SJCRH30 (cell line): ENCODE results near the gene CPPED1. TPM values are rescaled to one million over a fixed set of nuclear protein-coding genes. Genes with fewer than 3 reads are reported as not detected.
A peak's percentile ranks its signal among the peaks of the same experiment; 100 is the strongest.

Experiments used
- DNase-seq, 2 experiments: peaks; one replicate each; pipeline ENCODE4 v3.0.0-alpha.2; 2015 to 2020
- H3K27ac ChIP-seq: fragments of 250-450 bp; sonication (Bioruptor Pico); 2 replicates; pipeline ENCODE4 v1.5.1; 2020; ENCODE audit warnings: mild to moderate bottlenecking, moderate library complexity
- H3K27me3 ChIP-seq: fragments of 250-450 bp; sonication (Bioruptor Pico); 2 replicates; pipeline ENCODE4 v1.5.1; 2020; ENCODE audit warnings: mild to moderate bottlenecking, moderate library complexity
- H3K36me3 ChIP-seq: fragments of 250-450 bp; sonication (Bioruptor Pico); 2 replicates; pipeline ENCODE4 v1.5.1; 2020; ENCODE audit warnings: mild to moderate bottlenecking, moderate library complexity
- H3K4me1 ChIP-seq: fragments of 250-450 bp; sonication (Bioruptor Pico); 2 replicates; pipeline ENCODE4 v1.5.1; 2020; ENCODE audit warnings: mild to moderate bottlenecking, moderate library complexity
- H3K4me3 ChIP-seq: fragments of 250-450 bp; sonication (Bioruptor Pico); 2 replicates; pipeline ENCODE4 v1.5.1; 2020; ENCODE audit warnings: mild to moderate bottlenecking, moderate library complexity
- H3K9me3 ChIP-seq: fragments of 250-450 bp; sonication (Bioruptor Pico); replicated peaks from 2 replicates; pipeline ENCODE4 v1.5.1; 2020; ENCODE audit warnings: mild to moderate bottlenecking, moderate library complexity
- total RNA-seq: library from RNA; depleted of rRNA; stranded (reverse); fragments of >200 nt; shearing (Covaris generic); gene quantifications from 2 replicates; pipeline ENCODE4 v1.2.3, GENCODE V29; 2014

CPPED1 gene
- total RNA-seq, 1 experiment from 2014 or later: 5.2 TPM

DNA sequence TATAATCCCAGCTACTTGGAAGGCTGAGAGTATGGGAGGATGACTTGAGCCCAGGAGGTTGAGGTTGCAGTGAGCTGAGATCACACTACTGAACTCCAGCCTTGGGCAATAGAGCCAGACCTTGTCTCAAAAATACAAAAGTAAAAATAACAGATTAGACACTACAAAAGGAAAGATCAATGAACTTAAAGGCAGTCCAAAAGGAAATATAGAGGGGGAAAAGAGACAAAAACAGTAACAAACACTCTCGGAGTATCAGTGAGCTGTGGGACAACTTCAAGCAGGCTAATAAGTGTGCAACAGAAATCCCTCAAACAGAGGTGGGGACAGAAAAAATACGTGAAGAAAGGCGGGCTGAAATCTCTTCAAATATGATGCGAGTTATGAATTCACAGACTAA lies 58.8 kb downstream of the CPPED1 start:
- no peaks in the 10 kb centered on the region for H3K9me3 ChIP-seq

DNA sequence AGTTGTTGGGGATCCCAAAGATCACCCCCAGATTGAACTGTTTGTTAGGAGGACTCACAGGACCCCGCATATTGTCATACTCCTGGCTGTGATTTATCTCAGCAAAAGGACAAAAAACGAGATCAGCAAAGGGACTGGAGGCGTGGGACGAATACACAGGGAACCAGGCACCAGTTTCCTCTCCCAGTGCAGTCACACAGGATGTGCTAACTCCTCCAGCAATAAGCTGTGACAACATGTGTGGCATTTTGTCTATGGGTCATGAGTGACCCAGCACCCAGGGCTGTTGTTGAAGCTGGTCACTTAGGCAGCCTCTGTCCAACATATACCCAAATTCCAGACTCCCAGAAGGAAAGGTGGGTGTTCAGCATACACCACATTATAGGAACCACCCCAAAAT lies 60.9 kb downstream of the CPPED1 start:
- H3K4me3 ChIP-seq: no peak overlapping the region
- H3K27me3 ChIP-seq: no peaks in the 10 kb centered on the region
- DNase-seq: no peak
- H3K36me3 ChIP-seq: no peaks in the 10 kb centered on the region
- no peaks in the 10 kb centered on the region for H3K4me1 ChIP-seq
- no peak overlapping the region for H3K27ac ChIP-seq
- no peaks in the 10 kb centered on the region for H3K9me3 ChIP-seq

More for the DNA sequence above, 58.8 kb downstream of the CPPED1 start:
- no peak for DNase-seq
- H3K4me1 ChIP-seq: no peaks in the 10 kb centered on the region
- H3K27ac ChIP-seq: no peak overlapping the region
- no peaks in the 10 kb centered on the region for H3K27me3 ChIP-seq
- no peaks in the 10 kb centered on the region for H3K36me3 ChIP-seq
- no peak overlapping the region for H3K4me3 ChIP-seq

DNA sequence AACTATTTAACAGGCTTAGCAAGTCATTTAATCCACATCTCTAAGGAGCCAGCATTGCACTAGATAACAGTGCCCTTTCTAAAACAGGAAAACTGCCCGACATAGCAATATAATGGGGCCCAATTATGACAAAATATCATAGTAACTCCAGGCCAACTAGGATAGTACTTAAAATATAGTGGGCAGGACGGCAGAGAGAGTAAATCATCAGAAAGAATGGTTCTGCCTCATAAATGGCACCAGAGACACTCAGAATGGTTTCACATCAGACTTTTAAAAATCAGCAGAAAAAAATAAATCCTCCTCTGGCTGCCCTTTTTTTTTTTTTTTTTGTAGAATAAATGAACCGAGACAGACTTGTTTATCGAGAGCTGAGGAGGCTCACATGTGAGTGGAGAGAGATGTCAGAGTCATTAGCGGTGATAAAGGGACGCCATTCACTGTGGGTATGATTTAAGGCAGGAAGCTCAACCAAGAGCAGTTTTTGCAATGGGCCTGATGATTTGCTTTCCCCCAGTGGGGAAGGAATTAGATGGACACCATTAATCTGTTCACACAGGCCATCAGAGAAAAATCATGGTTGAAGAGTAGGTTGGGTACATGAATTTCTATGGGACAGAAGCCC lies 62.6 kb downstream of the CPPED1 start:
- Histone ChIP-seq H3K27me3 (no peaks in the 10 kb centered on the region), H3K36me3 (no peaks in the 10 kb centered on the region), H3K27ac (no peak overlapping the region), H3K4me1 (no peaks in the 10 kb centered on the region), H3K4me3 (no peak overlapping the region), H3K9me3 (no peaks in the 10 kb centered on the region)
- DNase-seq: no peak

- Histone ChIP-seq H3K27me3 (no peaks in the 10 kb centered on the region), H3K4me1 (no peaks in the 10 kb centered on the region), H3K4me3 (no peak overlapping the region)
Observed at GRCh38 chr16:12739738-12740137, 63.9 kb downstream of the CPPED1 start.

DNA sequence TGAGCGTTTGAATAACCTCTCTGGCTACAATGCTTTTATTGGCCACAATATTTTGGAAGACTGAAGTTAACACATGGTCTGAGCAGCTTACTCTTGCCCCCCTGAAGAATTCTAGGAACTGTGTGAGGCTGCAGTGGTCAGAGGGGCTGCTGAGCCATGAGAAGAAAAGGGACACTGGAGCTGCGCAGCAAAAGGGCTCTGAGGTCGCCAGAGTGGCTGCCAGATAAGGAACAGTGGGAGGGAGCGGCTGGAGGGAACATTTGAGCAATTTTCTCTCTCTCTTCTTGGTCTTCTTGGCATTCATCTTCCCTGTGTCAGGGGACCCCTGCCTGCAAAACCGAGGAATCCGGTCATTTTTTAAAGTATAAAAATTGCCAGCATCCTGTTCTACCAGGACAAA lies 66.1 kb downstream of the CPPED1 start:
- no peaks in the 10 kb centered on the region for H3K4me1 ChIP-seq
- H3K9me3 ChIP-seq: no peaks in the 10 kb centered on the region
- no peak overlapping the region for H3K4me3 ChIP-seq
- no peak overlapping the region for H3K27ac ChIP-seq
- DNase-seq: no peak
- no peaks in the 10 kb centered on the region for H3K27me3 ChIP-seq
- H3K36me3 ChIP-seq: no peaks in the 10 kb centered on the region

More at GRCh38 chr16:12739738-12740137, 63.9 kb downstream of the CPPED1 start:
- no peak for DNase-seq
- H3K9me3 ChIP-seq: no peaks in the 10 kb centered on the region
- no peak overlapping the region for H3K27ac ChIP-seq
- no peaks in the 10 kb centered on the region for H3K36me3 ChIP-seq

- Histone ChIP-seq H3K9me3 (no peaks in the 10 kb centered on the region), H3K27ac (no peak overlapping the region), H3K36me3 (no peaks in the 10 kb centered on the region), H3K4me1 (no peaks in the 10 kb centered on the region), H3K27me3 (no peaks in the 10 kb centered on the region), H3K4me3 (no peak overlapping the region)
- DNase-seq: no peak
Observed at GRCh38 chr16:12735805-12736204, 67.9 kb downstream of the CPPED1 start.

- H3K27ac ChIP-seq: no peak overlapping the region
- no peaks in the 10 kb centered on the region for H3K9me3 ChIP-seq
- DNase-seq: no peak
- no peaks in the 10 kb centered on the region for H3K4me1 ChIP-seq
- no peaks in the 10 kb centered on the region for H3K36me3 ChIP-seq
- no peaks in the 10 kb centered on the region for H3K27me3 ChIP-seq
- H3K4me3 ChIP-seq: no peak overlapping the region
Observed at GRCh38 chr16:12732600-12732999, 71.1 kb downstream of the CPPED1 start.

GRCh38 chr16:12729448-12729847 lies 74.2 kb downstream of the CPPED1 start:
- no peak overlapping the region for H3K27ac ChIP-seq
- no peaks in the 10 kb centered on the region for H3K36me3 ChIP-seq
- H3K4me1 ChIP-seq: no peaks in the 10 kb centered on the region
- H3K4me3 ChIP-seq: no peak overlapping the region
- no peaks in the 10 kb centered on the region for H3K9me3 ChIP-seq
- DNase-seq: no peak
- no peaks in the 10 kb centered on the region for H3K27me3 ChIP-seq

DNA sequence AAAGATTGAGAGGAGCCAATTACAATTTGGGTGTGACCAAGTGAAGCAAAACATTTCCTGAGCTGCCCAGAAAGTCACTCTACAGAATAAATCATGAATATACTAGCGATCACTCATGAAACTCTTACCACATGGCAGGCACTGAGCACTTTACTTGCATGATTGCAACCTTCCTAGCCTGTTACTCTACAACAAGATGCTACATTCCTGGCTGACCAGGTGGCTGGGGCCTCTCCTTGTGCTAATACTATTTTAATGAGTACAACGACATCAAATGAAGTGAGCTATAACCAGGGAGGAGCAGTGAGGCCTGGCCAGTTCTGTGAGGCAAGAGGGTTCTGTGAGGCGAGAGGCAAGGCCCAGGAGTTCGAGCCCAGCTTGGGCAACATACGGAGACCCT lies 75.2 kb downstream of the CPPED1 start:
- Histone ChIP-seq H3K9me3 (no peaks in the 10 kb centered on the region), H3K27me3 (no peaks in the 10 kb centered on the region), H3K4me1 (no peaks in the 10 kb centered on the region), H3K4me3 (no peak overlapping the region), H3K36me3 (no peaks in the 10 kb centered on the region), H3K27ac (no peak overlapping the region)
- DNase-seq: no peak

DNA sequence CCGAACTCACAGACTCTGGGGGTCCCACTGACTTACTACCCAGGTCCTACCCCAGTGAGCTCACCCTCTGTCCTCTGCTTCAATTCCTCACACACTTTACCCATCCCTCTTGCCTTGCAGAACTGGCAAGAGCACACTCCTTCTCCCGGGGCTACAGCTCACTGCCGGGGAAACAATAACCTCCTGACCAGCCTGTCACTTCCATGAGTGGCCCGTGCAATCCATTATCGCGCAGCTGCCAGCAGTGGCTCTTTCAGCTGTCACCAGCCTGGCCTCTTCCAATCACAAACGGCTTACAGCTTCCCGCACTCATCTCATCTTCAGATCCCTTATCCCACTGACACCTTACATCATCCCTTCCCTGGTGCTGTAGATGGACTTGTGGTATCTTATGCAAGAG lies 79.5 kb downstream of the CPPED1 start:
- Histone ChIP-seq H3K9me3 (no peaks in the 10 kb centered on the region), H3K27me3 (no peaks in the 10 kb centered on the region), H3K27ac (no peak overlapping the region), H3K4me1 (no peaks in the 10 kb centered on the region), H3K36me3 (no peaks in the 10 kb centered on the region), H3K4me3 (no peak overlapping the region)
- DNase-seq: peak in 1 of 2 experiments; percentile 32

DNA sequence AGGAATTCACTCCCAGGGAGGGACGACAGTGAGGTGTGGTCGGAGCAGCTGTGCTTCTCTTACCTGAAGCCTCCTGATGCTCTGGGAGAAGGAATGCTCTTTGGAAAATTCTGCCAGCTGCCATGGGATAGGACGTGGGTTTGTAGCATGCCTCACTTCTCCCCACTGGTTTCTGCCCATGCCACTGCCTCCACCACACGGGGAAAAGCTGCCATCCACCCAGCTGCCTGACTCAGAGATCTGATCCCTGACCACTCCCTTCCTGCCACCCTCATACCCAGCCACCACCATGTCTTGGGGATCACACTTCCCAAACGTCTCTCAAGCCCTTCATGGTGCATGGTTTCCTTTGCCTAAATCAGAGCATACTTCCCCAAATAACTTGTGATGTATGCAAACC lies 80.0 kb downstream of the CPPED1 start:
- DNase-seq: peak in 1 of 2 experiments; percentile 8
- H3K9me3 ChIP-seq: no peaks in the 10 kb centered on the region
- no peak overlapping the region for H3K4me3 ChIP-seq
- no peaks in the 10 kb centered on the region for H3K27me3 ChIP-seq
- no peaks in the 10 kb centered on the region for H3K36me3 ChIP-seq
- no peak overlapping the region for H3K27ac ChIP-seq
- no peaks in the 10 kb centered on the region for H3K4me1 ChIP-seq

GRCh38 chr16:12721841-12722421 lies 81.8 kb downstream of the CPPED1 start:
- no peak overlapping the region for H3K4me3 ChIP-seq
- no peak overlapping the region for H3K27ac ChIP-seq
- no peaks in the 10 kb centered on the region for H3K4me1 ChIP-seq
- H3K27me3 ChIP-seq: no peaks in the 10 kb centered on the region
- H3K36me3 ChIP-seq: no peaks in the 10 kb centered on the region
- peak in 1 of 2 experiments; percentile 15 for DNase-seq
- no peaks in the 10 kb centered on the region for H3K9me3 ChIP-seq

- DNase-seq: no peak
- H3K4me3 ChIP-seq: no peak overlapping the region
- no peaks in the 10 kb centered on the region for H3K27me3 ChIP-seq
- no peaks in the 10 kb centered on the region for H3K36me3 ChIP-seq
- H3K9me3 ChIP-seq: no peaks in the 10 kb centered on the region
- H3K4me1 ChIP-seq: no peaks in the 10 kb centered on the region
- H3K27ac ChIP-seq: no peak overlapping the region
Observed at GRCh38 chr16:12719972-12720371, 83.7 kb downstream of the CPPED1 start.

DNA sequence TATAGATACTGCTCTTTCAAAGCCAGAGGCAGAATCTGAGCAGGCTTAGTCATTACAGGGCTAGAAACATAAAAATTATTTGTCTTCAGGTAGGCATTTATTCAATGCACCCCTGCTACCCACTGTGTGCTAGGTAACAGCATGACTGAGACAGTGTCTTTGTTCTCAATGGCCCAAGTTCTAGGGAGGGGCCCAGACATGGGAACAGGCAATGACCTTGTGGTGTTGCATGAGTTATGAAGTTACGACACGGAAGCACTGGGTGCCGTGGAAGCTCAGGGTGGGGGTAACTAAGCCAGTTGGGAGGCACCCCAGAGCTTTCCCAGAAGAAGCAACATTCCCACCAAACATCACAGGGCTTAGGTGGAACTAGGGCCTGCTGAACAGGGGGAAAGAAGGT lies 87.0 kb downstream of the CPPED1 start:
- no peak for DNase-seq
- Histone ChIP-seq H3K27me3 (no peaks in the 10 kb centered on the region), H3K9me3 (no peaks in the 10 kb centered on the region), H3K4me1 (no peaks in the 10 kb centered on the region), H3K27ac (no peak overlapping the region), H3K36me3 (no peaks in the 10 kb centered on the region), H3K4me3 (no peak overlapping the region)

DNA sequence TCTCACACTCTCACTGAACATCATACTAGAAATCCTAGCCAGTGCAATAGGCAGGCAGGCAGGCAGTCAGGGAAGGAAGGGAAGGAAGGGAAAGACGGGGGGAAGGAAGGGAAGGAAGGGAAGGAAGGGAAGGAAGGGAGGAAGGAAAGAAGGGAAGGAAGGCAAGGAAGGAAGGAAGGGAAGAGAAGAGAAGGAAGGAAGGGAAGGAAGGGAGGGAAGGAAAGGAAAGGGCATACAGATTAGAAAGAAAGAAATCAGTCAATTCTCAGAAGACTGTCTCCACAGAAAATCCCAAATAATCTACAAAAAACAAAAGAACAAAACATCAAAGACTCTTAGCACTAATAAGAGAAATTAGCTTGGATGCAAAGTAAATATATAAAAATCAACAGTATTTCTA lies 93.9 kb downstream of the CPPED1 start:
- Histone ChIP-seq H3K4me3 (no peak overlapping the region), H3K4me1 (no peaks in the 10 kb centered on the region), H3K27me3 (no peaks in the 10 kb centered on the region), H3K27ac (no peak overlapping the region), H3K9me3 (no peaks in the 10 kb centered on the region), H3K36me3 (no peaks in the 10 kb centered on the region)
- DNase-seq: no peak

DNA sequence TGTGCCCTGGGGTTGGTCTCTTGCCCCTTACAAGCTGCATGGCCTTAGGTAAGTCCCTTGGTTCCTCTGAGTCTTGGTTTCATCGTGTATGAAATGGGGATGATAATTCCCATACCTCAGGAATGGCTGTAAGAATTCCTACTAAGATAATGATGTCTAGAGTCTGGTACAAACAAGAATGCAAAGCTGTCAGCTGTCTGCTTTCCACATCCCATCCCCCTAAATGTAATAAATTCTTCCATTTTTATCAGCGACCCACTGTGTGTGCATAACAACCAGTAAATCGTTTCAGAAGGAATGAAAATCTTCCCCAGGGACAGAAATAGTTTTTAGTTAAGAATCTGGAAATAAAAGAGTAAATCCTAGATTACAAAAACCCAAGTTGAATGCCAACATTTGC lies 95.4 kb downstream of the CPPED1 start:
- H3K27me3 ChIP-seq: no peaks in the 10 kb centered on the region
- no peak for DNase-seq
- H3K27ac ChIP-seq: no peak overlapping the region
- H3K4me3 ChIP-seq: no peak overlapping the region
- H3K9me3 ChIP-seq: no peaks in the 10 kb centered on the region
- H3K36me3 ChIP-seq: no peaks in the 10 kb centered on the region
- H3K4me1 ChIP-seq: no peaks in the 10 kb centered on the region
